Body of pancreas (tissue), 4 donors: ENCODE results near the gene CFAP46. TPM values are rescaled to one million over a fixed set of nuclear protein-coding genes. Genes with fewer than 3 reads are reported as not detected.
"Not testable (repeated sequence)": the region's sequence is repeated elsewhere in the genome, so short reads cannot be mapped to it uniquely, and the experiment has no call there.

Source experiments
- ATAC-seq: fragments of 150-250 bp; one replicate; pipeline ENCODE4 v1.9.1; 2016
- DNase-seq, 4 donors: peaks; one replicate each; pipeline ENCODE4 v3.0.0-alpha.2; 2019
- H3K27ac ChIP-seq, 4 donors: fragments of 200-600 bp; sonication (generic); 1 replicate in 3 of 4; 2 replicates in 1 of 4; pipeline versions ENCODE4 v1.5.1 to v1.6.1; 2016 to 2019; ENCODE audit warnings: mild to moderate bottlenecking in 1 of 4, mixed read lengths in 1 of 4, moderate library complexity in 1 of 4
- H3K27me3 ChIP-seq, 2 donors: fragments of 200-600 bp; sonication (generic); one replicate each; pipeline ENCODE4 v1.6.0; 2016; ENCODE audit warnings: mild to moderate bottlenecking in 1 of 2
- H3K36me3 ChIP-seq, 2 donors: fragments of 200-600 bp; sonication (generic); replicated peaks in 1 of 2; 2 replicates each; pipeline ENCODE4 v1.5.1; 2016; ENCODE audit warnings: low read depth in 2 of 2; ENCODE audit not compliant: insufficient read depth in 1 of 2
- H3K4me1 ChIP-seq: fragments of 200-600 bp; sonication (generic); one replicate; pipeline ENCODE4 v1.6.0; 2016
- H3K4me3 ChIP-seq, 2 donors: fragments of 200-600 bp; sonication (generic); 1 replicate in 1 of 2; 2 replicates in 1 of 2; pipeline ENCODE4 v1.5.1; 2016 to 2019
- H3K9me3 ChIP-seq, 3 donors: fragments of 200-600 bp; sonication (generic); 1 replicate in 2 of 3; 2 replicates in 1 of 3; pipeline ENCODE4 v1.5.1; 2016
- POLR2A ChIP-seq, 3 donors: fragments of 450-650 bp; IDR thresholded peaks; one replicate each; pipeline ENCODE4 v1.6.1; 2016; ENCODE audit warnings: antibody characterized with exemption in 3 of 3, mild to moderate bottlenecking in 2 of 3
- WGBS, 2 donors: methylation state at CpG; one replicate each; pipeline ENCODE4 v1.1.5; 2017; 5-methylcytosine and 5-hydroxymethylcytosine counted together
- intact Hi-C: fragments of 100-400 bp; cut with DNase I; formaldehyde crosslinking; loops from one replicate; pipeline ENCODE4 v1.15.1; 2023
- total RNA-seq, 2 donors: library from RNA; depleted of rRNA; stranded (reverse); fragments of >200 nt; gene quantifications; one replicate each; pipeline ENCODE4 v1.1.0, GENCODE V29; 2016
- TF ChIP-seq, protein P1 (sequence below), 7 experiments: fragments of 450-650 bp in 4 of 7; fragments of 200-600 bp in 3 of 7; sonication (generic) in 3 of 7; IDR thresholded peaks; one replicate each; pipeline ENCODE4 v1.5.1; 2016 to 2019; ENCODE audit warnings: antibody characterized with exemption in 7 of 7

CFAP46 gene
- total RNA-seq, 2 donors from 2014 or later = 0.33 to 0.52 TPM

DNA sequence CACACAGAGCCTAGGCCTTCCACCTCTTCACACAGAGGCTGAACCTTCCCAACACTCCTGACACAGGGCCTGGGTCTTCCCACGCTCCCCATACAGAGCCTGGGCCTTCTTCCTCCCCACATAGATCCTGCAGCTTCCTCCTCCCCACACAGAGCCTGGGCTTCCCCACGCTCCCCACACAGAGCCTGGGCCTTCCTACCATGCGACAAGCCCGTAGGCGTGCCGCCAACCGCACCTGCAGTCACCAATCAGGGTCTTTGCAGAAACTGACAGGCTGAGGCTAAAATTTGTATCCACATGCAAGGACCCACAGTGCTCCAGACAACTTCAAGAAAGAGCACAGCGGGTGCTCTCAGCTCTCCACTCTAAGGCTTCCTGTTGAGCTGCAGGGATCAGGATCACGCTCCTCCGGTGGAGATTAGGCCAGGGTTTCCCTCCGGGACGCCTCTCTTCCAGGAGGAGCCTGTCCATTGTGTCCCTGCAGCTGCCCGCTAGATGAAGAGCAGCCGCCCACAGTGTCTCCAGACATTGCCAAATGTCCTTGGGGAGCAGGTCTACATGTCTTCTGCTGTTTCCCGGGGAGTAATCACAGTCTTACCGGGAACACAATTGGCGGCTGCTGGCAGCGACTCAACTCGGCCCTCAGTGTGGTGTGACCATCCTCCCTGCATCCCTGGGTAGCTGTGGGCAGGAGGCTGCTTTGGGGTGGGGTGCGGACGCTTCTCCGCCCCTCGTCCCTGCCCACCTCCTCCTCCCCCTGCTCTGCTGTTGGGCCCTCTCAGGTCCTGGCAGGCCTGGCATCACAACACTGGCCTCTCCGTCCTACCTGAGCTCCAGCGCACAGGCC lies 9.7 kb downstream of the CFAP46 start:
- no peaks in the 10 kb centered on the region for H3K27me3 ChIP-seq
- TF ChIP-seq, protein P1, sequence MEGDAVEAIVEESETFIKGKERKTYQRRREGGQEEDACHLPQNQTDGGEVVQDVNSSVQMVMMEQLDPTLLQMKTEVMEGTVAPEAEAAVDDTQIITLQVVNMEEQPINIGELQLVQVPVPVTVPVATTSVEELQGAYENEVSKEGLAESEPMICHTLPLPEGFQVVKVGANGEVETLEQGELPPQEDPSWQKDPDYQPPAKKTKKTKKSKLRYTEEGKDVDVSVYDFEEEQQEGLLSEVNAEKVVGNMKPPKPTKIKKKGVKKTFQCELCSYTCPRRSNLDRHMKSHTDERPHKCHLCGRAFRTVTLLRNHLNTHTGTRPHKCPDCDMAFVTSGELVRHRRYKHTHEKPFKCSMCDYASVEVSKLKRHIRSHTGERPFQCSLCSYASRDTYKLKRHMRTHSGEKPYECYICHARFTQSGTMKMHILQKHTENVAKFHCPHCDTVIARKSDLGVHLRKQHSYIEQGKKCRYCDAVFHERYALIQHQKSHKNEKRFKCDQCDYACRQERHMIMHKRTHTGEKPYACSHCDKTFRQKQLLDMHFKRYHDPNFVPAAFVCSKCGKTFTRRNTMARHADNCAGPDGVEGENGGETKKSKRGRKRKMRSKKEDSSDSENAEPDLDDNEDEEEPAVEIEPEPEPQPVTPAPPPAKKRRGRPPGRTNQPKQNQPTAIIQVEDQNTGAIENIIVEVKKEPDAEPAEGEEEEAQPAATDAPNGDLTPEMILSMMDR (IDR thresholded peaks at IDR 0.05) = no peak
- TF ChIP-seq POLR2A (IDR thresholded peaks at IDR 0.05) = no peak
- H3K4me3 ChIP-seq = no peak overlapping the region
- H3K27ac ChIP-seq = no peak overlapping the region
- 87 to 88% methylated on average over 19 to 25 of the region's 25 CpGs for WGBS, 2 donors
- DNase-seq (no peak), ATAC-seq (no peak)
- intact Hi-C loops = no loop called here
- H3K4me1 ChIP-seq = no peaks in the 10 kb centered on the region
- H3K9me3 ChIP-seq = no peaks in the 10 kb centered on the region
- no peaks in the 10 kb centered on the region for H3K36me3 ChIP-seq

DNA sequence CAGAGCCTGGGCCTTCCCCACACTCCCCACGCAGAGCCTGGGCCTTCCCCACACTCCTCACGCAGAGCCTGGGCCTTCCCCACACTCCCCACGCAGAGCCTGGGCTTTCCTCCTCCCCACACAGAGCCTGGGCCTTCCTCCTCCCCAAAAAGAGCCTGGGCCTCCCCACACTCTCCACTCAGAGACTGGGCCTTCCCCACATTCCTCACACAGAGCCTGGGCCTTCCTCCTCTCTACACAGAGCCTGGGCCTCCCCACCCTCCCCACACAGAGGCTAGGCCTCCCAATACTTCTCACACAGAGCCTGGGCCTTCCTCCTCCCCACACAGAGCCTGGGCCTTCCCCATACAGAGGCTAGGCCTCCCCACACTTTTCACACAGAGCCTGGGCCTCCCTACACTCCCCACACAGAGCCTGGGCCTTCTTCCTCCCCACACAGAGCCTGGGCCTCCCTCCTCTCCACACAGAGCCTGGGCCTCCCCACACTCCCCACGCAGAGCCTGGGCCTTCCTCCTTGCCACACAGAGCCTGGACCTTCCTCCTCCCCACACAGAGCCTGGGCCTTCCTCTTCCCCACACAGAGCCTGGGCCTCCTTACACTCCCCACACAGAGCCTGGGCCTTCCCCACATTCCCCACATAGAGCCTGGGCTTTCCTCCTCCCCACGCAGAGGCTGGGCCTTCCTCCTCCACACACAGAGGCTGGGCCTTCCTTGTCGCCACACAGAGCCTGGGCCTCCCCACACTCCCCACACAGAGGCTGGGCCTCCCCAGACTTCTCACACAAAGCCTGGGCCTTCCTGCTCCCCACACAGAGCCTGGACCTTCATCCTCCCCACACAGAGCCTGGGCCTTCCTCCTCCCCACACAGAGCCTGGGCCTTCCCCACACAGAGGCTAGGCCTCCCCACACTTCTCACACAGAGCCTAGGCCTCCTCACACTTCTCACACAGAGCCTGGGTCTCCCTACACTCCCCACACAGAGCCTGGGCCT lies 10.8 kb downstream of the CFAP46 start:
- H3K4me3 ChIP-seq, DNase-seq, H3K36me3 ChIP-seq, ATAC-seq, H3K27ac ChIP-seq, H3K27me3 ChIP-seq, H3K9me3 ChIP-seq, H3K4me1 ChIP-seq, intact Hi-C loops: not testable (repeated sequence)
- 50 to 56% methylated on average over 6 of the region's 6 CpGs for WGBS, 2 donors

DNA sequence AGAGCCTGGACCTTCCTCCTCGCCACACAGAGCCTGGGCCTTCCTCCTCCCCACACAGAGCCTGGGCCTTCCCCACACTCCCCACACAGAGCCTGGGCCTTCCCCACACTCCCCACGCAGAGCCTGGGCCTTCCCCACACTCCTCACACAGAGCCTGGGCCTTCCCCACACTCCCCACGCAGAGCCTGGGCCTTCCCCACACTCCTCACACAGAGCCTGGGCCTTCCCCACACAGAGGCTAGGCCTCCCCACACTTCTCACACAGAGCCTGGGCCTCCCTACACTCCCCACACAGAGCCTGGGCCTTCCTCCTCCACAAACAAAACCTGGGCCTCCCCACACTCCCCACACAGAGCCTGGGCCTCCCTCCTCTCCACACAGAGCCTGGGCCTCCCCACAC lies 11.7 kb downstream of the CFAP46 start:
- 20 to 33% methylated on average over 1 of the region's 3 CpGs for WGBS, 2 donors
- intact Hi-C loops, H3K4me3 ChIP-seq, H3K27me3 ChIP-seq, H3K9me3 ChIP-seq, ATAC-seq, H3K4me1 ChIP-seq, DNase-seq, H3K36me3 ChIP-seq, H3K27ac ChIP-seq: not testable (repeated sequence)

DNA sequence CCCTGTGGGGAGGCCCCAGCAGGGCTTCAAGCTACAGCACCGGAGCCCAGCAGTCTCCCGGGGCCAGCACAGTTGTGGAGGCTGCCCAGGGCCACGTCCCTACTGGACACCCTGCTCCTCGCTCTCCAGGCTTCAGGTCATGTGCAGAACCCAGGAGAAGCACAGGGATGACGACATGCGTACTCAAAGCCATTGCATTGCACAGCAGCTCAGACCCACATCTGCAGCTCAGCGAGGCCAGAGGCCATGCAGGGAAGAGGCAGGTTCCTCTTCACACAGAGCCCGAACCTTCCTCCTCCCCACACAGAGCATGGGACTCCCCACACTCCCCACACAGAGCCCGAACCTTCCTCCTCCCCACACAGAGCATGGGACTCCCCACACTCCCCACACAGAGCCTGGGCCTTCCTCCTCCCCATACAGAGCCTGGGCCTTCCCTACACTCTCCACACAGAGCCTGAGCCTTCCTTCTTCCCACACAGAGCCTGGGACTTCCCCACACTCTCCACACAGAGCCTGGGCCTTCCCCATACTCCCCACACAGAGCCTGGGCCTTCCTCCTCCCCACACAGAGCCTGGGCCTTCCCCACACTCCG lies 12.3 kb downstream of the CFAP46 start:
- no peaks in the 10 kb centered on the region for H3K27me3 ChIP-seq
- no peak for DNase-seq
- ATAC-seq = no peak
- WGBS, 2 donors = 51 to 68% methylated on average over 6 to 10 of the region's 10 CpGs
- intact Hi-C loops = no loop called here
- no peak overlapping the region for H3K27ac ChIP-seq
- TF ChIP-seq POLR2A (IDR thresholded peaks at IDR 0.05) = no peak
- no peaks in the 10 kb centered on the region for H3K36me3 ChIP-seq
- no peaks in the 10 kb centered on the region for H3K9me3 ChIP-seq
- no peaks in the 10 kb centered on the region for H3K4me1 ChIP-seq
- no peak overlapping the region for H3K4me3 ChIP-seq

DNA sequence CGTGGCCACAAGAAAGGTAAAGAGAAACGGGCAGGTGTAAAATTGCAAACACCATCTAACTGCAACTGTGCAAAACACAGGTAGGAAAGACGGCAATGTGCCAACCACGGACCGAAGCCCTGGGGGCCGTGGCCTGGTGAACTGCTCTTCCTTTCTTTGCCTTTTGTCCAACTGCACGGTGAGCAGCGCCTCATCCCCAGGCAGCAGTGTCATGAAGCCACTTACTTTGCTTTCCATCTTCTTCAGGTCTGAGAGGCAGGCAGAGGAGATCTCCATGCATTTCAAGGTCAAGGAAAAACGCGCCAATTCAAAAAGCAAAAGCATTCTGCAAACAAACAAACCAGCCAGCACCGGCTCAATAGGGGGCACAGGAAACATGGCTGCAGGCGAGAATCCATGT lies 12.9 kb downstream of the CFAP46 start:
- Histone ChIP-seq H3K4me3 (no peak overlapping the region), H3K36me3 (no peaks in the 10 kb centered on the region), H3K9me3 (no peaks in the 10 kb centered on the region), H3K4me1 (no peaks in the 10 kb centered on the region), H3K27me3 (no peaks in the 10 kb centered on the region), H3K27ac (no peak overlapping the region)
- 60 to 66% methylated on average over 12 of the region's 12 CpGs for WGBS, 2 donors
- DNase-seq = no peak
- no peak for ATAC-seq
- intact Hi-C loops = no loop called here
- no peak for TF ChIP-seq POLR2A (IDR thresholded peaks at IDR 0.05)
- TF ChIP-seq, protein P1 (IDR thresholded peaks at IDR 0.05) = no peak

DNA sequence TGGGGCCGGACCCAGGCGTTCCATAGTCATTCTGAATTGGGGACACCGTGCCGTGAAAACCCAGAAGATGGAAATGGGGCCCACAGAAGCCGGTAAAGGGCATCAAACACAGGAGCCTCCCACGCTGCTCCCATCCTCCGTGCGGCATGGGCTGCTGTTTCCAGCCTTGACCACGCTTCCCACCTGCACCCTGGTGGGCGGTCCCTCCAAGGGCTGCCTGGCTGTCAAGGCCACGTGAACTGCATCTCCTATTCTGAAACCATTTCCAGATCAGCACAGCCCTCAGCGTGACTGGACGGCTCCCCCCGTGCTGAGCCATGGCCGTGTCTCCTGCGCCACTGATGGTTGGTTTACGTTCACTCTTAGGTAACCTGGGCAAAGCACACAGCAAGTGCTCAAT lies 14.1 kb downstream of the CFAP46 start:
- no peaks in the 10 kb centered on the region for H3K36me3 ChIP-seq
- ATAC-seq (no peak), DNase-seq (no peak)
- H3K27ac ChIP-seq = no peak overlapping the region
- intact Hi-C loops = no loop called here
- WGBS, 2 donors = 76 to 85% methylated on average over 14 to 15 of the region's 17 CpGs
- no peaks in the 10 kb centered on the region for H3K27me3 ChIP-seq
- no peak overlapping the region for H3K4me3 ChIP-seq
- no peaks in the 10 kb centered on the region for H3K4me1 ChIP-seq
- TF ChIP-seq POLR2A (IDR thresholded peaks at IDR 0.05) = no peak
- TF ChIP-seq, protein P1 (IDR thresholded peaks at IDR 0.05) = no peak
- no peaks in the 10 kb centered on the region for H3K9me3 ChIP-seq
